Activated T-cell treated with anti-CD3 and anti-CD28 coated beads, Interleukin-2, amount 50 U/mL, for 72 hours (primary cell): ENCODE measurements around the gene PRSS21. TPM values are rescaled to one million over a fixed set of nuclear protein-coding genes. Genes with fewer than 3 reads are reported as not detected.

ENCODE experiments used
- ATAC-seq, 2 donors: fragments of 150-1000 bp; cut with Tn5 transposase; replicated peaks in 1 of 2; 2 replicates each; pipeline ENCODE4 v1.10.0; 2021; ENCODE audit warnings: moderate library complexity in 2 of 2, mild to moderate bottlenecking in 1 of 2
- DNase-seq, 2 donors: peaks; one replicate each; pipeline ENCODE4 v3.0.0; 2021 to 2022; ENCODE audit warnings: mixed read lengths in 1 of 2
- H3K27ac Mint-ChIP-seq: one replicate; pipeline ENCODE4 v1.8.0; 2022; ENCODE audit warnings: mild to moderate bottlenecking, moderate library complexity, mixed read lengths
- H3K27me3 Mint-ChIP-seq: one replicate; pipeline ENCODE4 v1.8.0; 2022; ENCODE audit warnings: low read depth, mixed read lengths
- H3K36me3 Mint-ChIP-seq, 2 donors: one replicate each; pipeline ENCODE4 v1.8.0; 2022; ENCODE audit warnings: mixed read lengths in 2 of 2, mild to moderate bottlenecking in 1 of 2; ENCODE audit not compliant: insufficient read depth in 2 of 2
- H3K4me1 Mint-ChIP-seq: one replicate; pipeline ENCODE4 v1.8.0; 2022; ENCODE audit warnings: low read depth, mixed read lengths
- H3K4me3 Mint-ChIP-seq, 2 donors: one replicate each; pipeline ENCODE4 v1.8.0; 2022; ENCODE audit warnings: mild to moderate bottlenecking in 2 of 2, mixed read lengths in 2 of 2, moderate library complexity in 2 of 2
- H3K9me3 Mint-ChIP-seq, 2 donors: one replicate each; pipeline ENCODE4 v1.8.0; 2022; ENCODE audit warnings: mixed read lengths in 2 of 2
- total RNA-seq, 2 donors: library from RNA; stranded (reverse); gene quantifications; one replicate each; pipeline ENCODE4 v1.2.3, GENCODE V29; 2022

PRSS21 gene
- total RNA-seq, 2 donors from 2014 or later, result 2.4 to 10.3 TPM

GRCh38 chr16:2775765-2776499 is 41.1 kb upstream of the PRSS21 start:
- H3K9me3 Mint-ChIP-seq, result no peaks in the 10 kb centered on the region
- peak overlapping the region; percentile 95 to 97 for H3K4me3 Mint-ChIP-seq
- peaks cover 48% of the 10 kb centered on the region for H3K4me1 Mint-ChIP-seq
- H3K36me3 Mint-ChIP-seq, result peaks cover 7 to 13% of the 10 kb centered on the region in 2 donors
- ATAC-seq (no peak), DNase-seq (no peak)
- no peaks in the 10 kb centered on the region for H3K27me3 Mint-ChIP-seq
- H3K27ac Mint-ChIP-seq, result peak overlapping the region; percentile 90

- DNase-seq, result peak; percentile 62 to 66
- Mint-ChIP-seq H3K4me3 (peak overlapping the region; percentile 95 to 97), H3K4me1 (peaks cover 48% of the 10 kb centered on the region), H3K27ac (peak overlapping the region; percentile 90), H3K9me3 (no peaks in the 10 kb centered on the region), H3K27me3 (no peaks in the 10 kb centered on the region), H3K36me3 (peaks cover 7 to 13% of the 10 kb centered on the region in 2 donors)
- ATAC-seq, result peak; percentile 51 to 54
Measured at GRCh38 chr16:2776500-2777139, 40.4 kb upstream of the PRSS21 start.

- no peaks in the 10 kb centered on the region for H3K9me3 Mint-ChIP-seq
- H3K27me3 Mint-ChIP-seq, result no peaks in the 10 kb centered on the region
- peaks cover 5 to 10% of the 10 kb centered on the region in 2 donors for H3K36me3 Mint-ChIP-seq
- DNase-seq (peak; percentile 91 to 94), ATAC-seq (peak; percentile 90 to 92)
- peak within 1 kb of the TSS; percentile 95 to 97 for H3K4me3 Mint-ChIP-seq
- H3K27ac Mint-ChIP-seq, result peak within 1 kb of the TSS; percentile 90
- peaks cover 48% of the 10 kb centered on the region for H3K4me1 Mint-ChIP-seq
Measured at GRCh38 chr16:2777231-2777902, 39.7 kb upstream of the PRSS21 start, which contains the start of gene ELOB. Gene ELOB, minus strand, starts transcription at chr16:2777280. Its CDS starts 41 bp downstream, at chr16:2777239.

- Mint-ChIP-seq H3K4me3 (peak overlapping the region; percentile 92 to 93), H3K4me1 (peaks cover 48% of the 10 kb centered on the region), H3K36me3 (peaks cover 0 to 8% of the 10 kb centered on the region in 2 donors), H3K9me3 (no peaks in the 10 kb centered on the region), H3K27me3 (no peaks in the 10 kb centered on the region), H3K27ac (peak overlapping the region; percentile 90)
- peak; percentile 2 to 14 for ATAC-seq
- DNase-seq, result peak in 1 of 2 donors; percentile 37
Measured at GRCh38 chr16:2777903-2778629, 39.0 kb upstream of the PRSS21 start.

- no peak for ATAC-seq
- Mint-ChIP-seq H3K36me3 (peaks cover 0 to 8% of the 10 kb centered on the region in 2 donors), H3K4me1 (peaks cover 48% of the 10 kb centered on the region), H3K4me3 (peak overlapping the region; percentile 92 to 93), H3K27me3 (no peaks in the 10 kb centered on the region), H3K27ac (peak overlapping the region; percentile 90), H3K9me3 (no peaks in the 10 kb centered on the region)
- DNase-seq, result no peak
Measured at GRCh38 chr16:2778630-2778958, 38.4 kb upstream of the PRSS21 start.

- no peaks in the 10 kb centered on the region for H3K9me3 Mint-ChIP-seq
- peaks cover 0 to 8% of the 10 kb centered on the region in 2 donors for H3K36me3 Mint-ChIP-seq
- DNase-seq (no peak), ATAC-seq (no peak)
- no peak overlapping the region for H3K27ac Mint-ChIP-seq
- peaks cover 47% of the 10 kb centered on the region for H3K4me1 Mint-ChIP-seq
- H3K27me3 Mint-ChIP-seq, result no peaks in the 10 kb centered on the region
- H3K4me3 Mint-ChIP-seq, result peak overlapping the region in 1 of 2 donors; percentile 92
Measured at GRCh38 chr16:2779151-2779920, 37.7 kb upstream of the PRSS21 start.

GRCh38 chr16:2779978-2780898 is 36.8 kb upstream of the PRSS21 start:
- H3K9me3 Mint-ChIP-seq, result no peaks in the 10 kb centered on the region

GRCh38 chr16:2782583-2783351 is 34.3 kb upstream of the PRSS21 start:
- H3K27me3 Mint-ChIP-seq, result peaks cover 4% of the 10 kb centered on the region
- no peak for DNase-seq
- H3K36me3 Mint-ChIP-seq, result peaks cover 0 to 3% of the 10 kb centered on the region in 2 donors
- no peak overlapping the region for H3K27ac Mint-ChIP-seq
- H3K4me3 Mint-ChIP-seq, result no peak overlapping the region
- H3K4me1 Mint-ChIP-seq, result peaks cover 31% of the 10 kb centered on the region
- no peaks in the 10 kb centered on the region for H3K9me3 Mint-ChIP-seq
- ATAC-seq, result no peak

More at GRCh38 chr16:2779978-2780898, 36.8 kb upstream of the PRSS21 start:
- Mint-ChIP-seq H3K27ac (no peak overlapping the region), H3K4me3 (peak overlapping the region in 1 of 2 donors; percentile 44), H3K4me1 (peaks cover 39% of the 10 kb centered on the region), H3K36me3 (peaks cover 0 to 8% of the 10 kb centered on the region in 2 donors), H3K27me3 (no peaks in the 10 kb centered on the region)
- ATAC-seq, result no peak
- no peak for DNase-seq

- H3K4me3 Mint-ChIP-seq, result peak overlapping the region in 1 of 2 donors; percentile 66
- H3K27ac Mint-ChIP-seq, result no peak overlapping the region
- ATAC-seq (no peak), DNase-seq (no peak)
- peaks cover 21% of the 10 kb centered on the region for H3K4me1 Mint-ChIP-seq
- no peaks in the 10 kb centered on the region for H3K9me3 Mint-ChIP-seq
- no peaks in the 10 kb centered on the region for H3K36me3 Mint-ChIP-seq
- H3K27me3 Mint-ChIP-seq, result peaks cover 10% of the 10 kb centered on the region
Measured at GRCh38 chr16:2783581-2784357, 33.3 kb upstream of the PRSS21 start.

GRCh38 chr16:2784358-2785100 is 32.5 kb upstream of the PRSS21 start:
- peaks cover 19% of the 10 kb centered on the region for H3K4me1 Mint-ChIP-seq
- H3K36me3 Mint-ChIP-seq, result no peaks in the 10 kb centered on the region
- ATAC-seq (peak in 1 of 2 donors; percentile 1), DNase-seq (no peak)
- peak overlapping the region; percentile 72 for H3K27ac Mint-ChIP-seq
- no peaks in the 10 kb centered on the region for H3K9me3 Mint-ChIP-seq
- H3K27me3 Mint-ChIP-seq, result peaks cover 10% of the 10 kb centered on the region
- peak overlapping the region; percentile 84 to 91 for H3K4me3 Mint-ChIP-seq
